Nephron progenitor cell (in vitro differentiated cells): ENCODE measurements around the gene PCNX3.

ENCODE experiments used
- DNase-seq: peaks from one replicate; pipeline ENCODE4 v3.0.0; 2021
- H3K27ac Mint-ChIP-seq: 2 replicates; pipeline ENCODE4 v1.8.0; 2021; ENCODE audit warnings: mild to moderate bottlenecking, moderate library complexity, mixed read lengths
- H3K27me3 Mint-ChIP-seq: 2 replicates; pipeline ENCODE4 v1.8.0; 2021; ENCODE audit warnings: mild to moderate bottlenecking, low read depth, mixed read lengths; ENCODE audit not compliant: poor library complexity
- H3K36me3 Mint-ChIP-seq: 2 replicates; pipeline ENCODE4 v1.8.0; 2021; ENCODE audit warnings: low read depth, mixed read lengths
- H3K4me1 Mint-ChIP-seq: 2 replicates; pipeline ENCODE4 v1.8.0; 2021; ENCODE audit warnings: mixed read lengths
- H3K4me3 Mint-ChIP-seq: 2 replicates; pipeline ENCODE4 v1.8.0; 2021; ENCODE audit warnings: mild to moderate bottlenecking, moderate library complexity, mixed read lengths
- H3K9me3 Mint-ChIP-seq: 2 replicates; pipeline ENCODE4 v1.8.0; 2021; ENCODE audit warnings: mild to moderate bottlenecking, moderate library complexity, mixed read lengths
- CTCF ChIP-seq: fragments of 200-600 bp; sonication (generic); IDR thresholded peaks from 2 replicates; pipeline ENCODE4 v1.5.0; 2021; ENCODE audit warnings: antibody characterized with exemption

PCNX3 gene

GRCh38 chr11:65623852-65624616 lies 8.5 kb downstream of the PCNX3 start:
- H3K9me3 Mint-ChIP-seq, result no peaks in the 10 kb centered on the region
- no peak overlapping the region for H3K4me3 Mint-ChIP-seq
- DNase-seq, result no peak
- H3K27ac Mint-ChIP-seq, result no peak overlapping the region
- no peaks in the 10 kb centered on the region for H3K27me3 Mint-ChIP-seq
- no peak for TF ChIP-seq CTCF
- peaks cover 13% of the 10 kb centered on the region for H3K36me3 Mint-ChIP-seq
- H3K4me1 Mint-ChIP-seq, result no peaks in the 10 kb centered on the region

- H3K4me1 Mint-ChIP-seq, result no peaks in the 10 kb centered on the region
- no peaks in the 10 kb centered on the region for H3K9me3 Mint-ChIP-seq
- no peaks in the 10 kb centered on the region for H3K27me3 Mint-ChIP-seq
- peaks cover 9% of the 10 kb centered on the region for H3K36me3 Mint-ChIP-seq
- H3K27ac Mint-ChIP-seq, result peak overlapping the region; percentile 51
- DNase-seq, result no peak
- no peak overlapping the region for H3K4me3 Mint-ChIP-seq
- TF ChIP-seq CTCF, result no peak
These were observed 9.5 kb downstream of the PCNX3 start for GRCh38 chr11:65624931-65625627.

- Mint-ChIP-seq H3K9me3 (no peaks in the 10 kb centered on the region), H3K4me3 (no peak overlapping the region), H3K27me3 (no peaks in the 10 kb centered on the region), H3K27ac (no peak overlapping the region), H3K4me1 (no peaks in the 10 kb centered on the region), H3K36me3 (peaks cover 9% of the 10 kb centered on the region)
- TF ChIP-seq CTCF, result peak; percentile 56
- DNase-seq, result peak; percentile 53
These were observed 10.2 kb downstream of the PCNX3 start for GRCh38 chr11:65625628-65626342.

GRCh38 chr11:65627202-65627601 lies 11.6 kb downstream of the PCNX3 start:
- no peaks in the 10 kb centered on the region for H3K27me3 Mint-ChIP-seq
- TF ChIP-seq CTCF, result no peak
- H3K27ac Mint-ChIP-seq, result no peak overlapping the region
- no peak for DNase-seq
- H3K4me3 Mint-ChIP-seq, result no peak overlapping the region
- H3K9me3 Mint-ChIP-seq, result no peaks in the 10 kb centered on the region
- H3K36me3 Mint-ChIP-seq, result peaks cover 4% of the 10 kb centered on the region
- H3K4me1 Mint-ChIP-seq, result no peaks in the 10 kb centered on the region

- H3K36me3 Mint-ChIP-seq, result no peaks in the 10 kb centered on the region
These were observed 14.0 kb downstream of the PCNX3 start for GRCh38 chr11:65629579-65629978.

More at GRCh38 chr11:65629579-65629978, 14.0 kb downstream of the PCNX3 start:
- DNase-seq, result no peak
- H3K27ac Mint-ChIP-seq, result no peak overlapping the region
- TF ChIP-seq CTCF, result no peak
- H3K27me3 Mint-ChIP-seq, result no peaks in the 10 kb centered on the region
- no peaks in the 10 kb centered on the region for H3K9me3 Mint-ChIP-seq
- no peaks in the 10 kb centered on the region for H3K4me1 Mint-ChIP-seq
- H3K4me3 Mint-ChIP-seq, result no peak overlapping the region
